Measurements from ENCODE around the gene PNKD.

DNA sequence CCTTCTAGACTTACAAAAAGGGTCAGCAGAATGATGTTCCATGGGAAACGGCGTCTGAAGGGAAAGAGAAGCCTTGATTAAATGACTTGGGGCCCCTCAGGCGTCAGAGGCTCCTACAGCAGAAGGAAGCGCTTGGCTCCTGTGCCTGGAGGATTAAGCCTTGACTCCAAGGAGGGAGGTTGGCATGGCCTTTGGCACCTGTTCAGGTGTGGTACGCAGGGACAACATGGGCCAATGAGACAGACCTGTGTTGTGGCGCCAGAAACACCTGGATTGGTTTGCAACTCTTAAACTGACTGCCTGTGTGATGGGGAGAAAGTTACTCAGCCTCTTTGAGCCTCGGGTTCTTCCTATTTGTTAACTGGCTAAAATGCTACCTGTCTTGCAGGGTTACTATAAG, 7.6 kb downstream of the PNKD start:
- no peak for TF ChIP-seq CTCF (IDR thresholded peaks at IDR 0.05; ENCODE audit: low read depth, low read length)
- no peak for TF ChIP-seq POLR2A (IDR thresholded peaks at IDR 0.05; ENCODE audit: extremely low read depth, insufficient read length)
- TF ChIP-seq, protein P1, sequence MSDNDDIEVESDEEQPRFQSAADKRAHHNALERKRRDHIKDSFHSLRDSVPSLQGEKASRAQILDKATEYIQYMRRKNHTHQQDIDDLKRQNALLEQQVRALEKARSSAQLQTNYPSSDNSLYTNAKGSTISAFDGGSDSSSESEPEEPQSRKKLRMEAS (IDR thresholded peaks at IDR 0.05; ENCODE audit: low read depth, low read length) = no peak
- TF ChIP-seq MYC (IDR thresholded peaks at IDR 0.05; ENCODE audit: low read depth, low read length) = no peak

Measured in NB4 (cell line).